ENCODE results near the gene TMEM205. TPM values are rescaled to one million over a fixed set of nuclear protein-coding genes. Genes with fewer than 3 reads are reported as not detected.

Gene TMEM205
- total and polyA plus RNA-seq, 10 of the 15 experiments (the other 5 are each of a cell fraction or from before 2014, with no cell fraction given) = 27.8 to 144 (median 88.3) TPM

DNA sequence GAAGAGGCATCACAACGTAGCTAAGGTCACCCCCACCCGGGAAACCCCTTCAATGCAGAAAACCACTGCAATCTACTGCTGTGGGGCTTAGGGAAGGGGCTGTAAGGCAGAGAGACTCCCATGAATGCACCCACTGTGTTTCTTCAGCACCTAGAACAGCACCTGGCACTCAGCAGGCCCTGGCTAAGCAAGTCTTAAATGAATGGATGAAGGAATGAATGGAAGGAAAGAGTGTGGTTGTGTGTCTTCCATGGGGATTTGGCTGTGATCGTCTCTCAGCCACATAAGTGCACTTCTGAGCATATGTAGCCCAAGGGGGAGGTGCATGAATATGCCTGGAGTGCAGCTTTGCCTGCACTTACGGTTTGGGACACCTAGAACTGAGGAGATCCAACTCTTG, 3.1 kb upstream of the TMEM205 start:
- SMC1A ChIA-PET (ENCODE audit: uncharacterized antibody, unreplicated experiment) = no interaction called here
- no peaks in the 10 kb centered on the region for H3K27me3 ChIP-seq (replicated peaks in 1 of 2; ENCODE audit: control insufficient read depth in 2 of 2, insufficient read depth in 2 of 2, low read length in 1 of 2)
- H3K4me1 ChIP-seq (ENCODE audit: control insufficient read depth, insufficient read depth, low read length) = peaks cover 11% of the 10 kb centered on the region
- peaks cover 5% of the 10 kb centered on the region; the same call in 2 of the 3 replicates for H3K9me3 ChIP-seq (replicated peaks; ENCODE audit: control insufficient read depth, insufficient read depth, low read length)
- POLR2A ChIA-PET = interaction anchor here (0.6 kb wide), 1 partner anchor 8 kb away, joined by 3 read pairs; no protein-coding TSS in a partner anchor
- H3K36me3 ChIP-seq (ENCODE audit: control insufficient read depth in 2 of 2, insufficient read depth in 2 of 2, low read length in 1 of 2) = no peaks in the 10 kb centered on the region
- H3K4me2 ChIP-seq (ENCODE audit: control insufficient read depth, insufficient read depth) = no peak overlapping the region
- peaks cover 10% of the 10 kb centered on the region for H3K79me2 ChIP-seq (ENCODE audit: control insufficient read depth, insufficient read depth, low read length)
- CTCF ChIA-PET = no interaction called here
- intact Hi-C loops (cut with micrococcal nuclease; ENCODE audit: unreplicated experiment) (no loop called here), in situ Hi-C loops (cut with MboI) (no loop called here)
- no peak for TF ChIP-seq EGR1 (IDR thresholded peaks at IDR 0.05; ENCODE audit: borderline replicate concordance in 1 of 2, low read depth in 2 of 2, low read length in 2 of 2)
- no peak for TF ChIP-seq EP300 (IDR thresholded peaks at IDR 0.05; ENCODE audit: borderline replicate concordance in 1 of 2, control insufficient read depth in 1 of 2, low read depth in 2 of 2, low read length in 2 of 2)
- no peak for TF ChIP-seq ZNF24 (IDR thresholded peaks at IDR 0.05)
- no peak for TF ChIP-seq TCF7 (IDR thresholded peaks at IDR 0.05; ENCODE audit: borderline replicate concordance)
- no peak for TF ChIP-seq EZH2 (IDR thresholded peaks at IDR 0.05; ENCODE audit: borderline replicate concordance, control insufficient read depth, low read depth, low read length)
- TF ChIP-seq, protein P1, sequence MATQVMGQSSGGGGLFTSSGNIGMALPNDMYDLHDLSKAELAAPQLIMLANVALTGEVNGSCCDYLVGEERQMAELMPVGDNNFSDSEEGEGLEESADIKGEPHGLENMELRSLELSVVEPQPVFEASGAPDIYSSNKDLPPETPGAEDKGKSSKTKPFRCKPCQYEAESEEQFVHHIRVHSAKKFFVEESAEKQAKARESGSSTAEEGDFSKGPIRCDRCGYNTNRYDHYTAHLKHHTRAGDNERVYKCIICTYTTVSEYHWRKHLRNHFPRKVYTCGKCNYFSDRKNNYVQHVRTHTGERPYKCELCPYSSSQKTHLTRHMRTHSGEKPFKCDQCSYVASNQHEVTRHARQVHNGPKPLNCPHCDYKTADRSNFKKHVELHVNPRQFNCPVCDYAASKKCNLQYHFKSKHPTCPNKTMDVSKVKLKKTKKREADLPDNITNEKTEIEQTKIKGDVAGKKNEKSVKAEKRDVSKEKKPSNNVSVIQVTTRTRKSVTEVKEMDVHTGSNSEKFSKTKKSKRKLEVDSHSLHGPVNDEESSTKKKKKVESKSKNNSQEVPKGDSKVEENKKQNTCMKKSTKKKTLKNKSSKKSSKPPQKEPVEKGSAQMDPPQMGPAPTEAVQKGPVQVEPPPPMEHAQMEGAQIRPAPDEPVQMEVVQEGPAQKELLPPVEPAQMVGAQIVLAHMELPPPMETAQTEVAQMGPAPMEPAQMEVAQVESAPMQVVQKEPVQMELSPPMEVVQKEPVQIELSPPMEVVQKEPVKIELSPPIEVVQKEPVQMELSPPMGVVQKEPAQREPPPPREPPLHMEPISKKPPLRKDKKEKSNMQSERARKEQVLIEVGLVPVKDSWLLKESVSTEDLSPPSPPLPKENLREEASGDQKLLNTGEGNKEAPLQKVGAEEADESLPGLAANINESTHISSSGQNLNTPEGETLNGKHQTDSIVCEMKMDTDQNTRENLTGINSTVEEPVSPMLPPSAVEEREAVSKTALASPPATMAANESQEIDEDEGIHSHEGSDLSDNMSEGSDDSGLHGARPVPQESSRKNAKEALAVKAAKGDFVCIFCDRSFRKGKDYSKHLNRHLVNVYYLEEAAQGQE (IDR thresholded peaks at IDR 0.05; ENCODE audit: low read depth, low read length) = peak; percentile 48; the same call in 1 of the 2 replicates
- no peak for FAIRE-seq
- ATAC-seq = no peak
- BruUV-seq (replicated peaks) = no TSS peak
- H3K9ac ChIP-seq (ENCODE audit: control insufficient read depth, insufficient read depth, low read length) = no peak overlapping the region
- DNase-seq (ENCODE audit: low read depth, low spot score) = no peak
- 70% methylated on average over 4 of the region's 4 CpGs for WGBS (ENCODE audit: insufficient coverage, insufficient replicate concordance, low lambda C conversion rate, missing lambda C conversion rate)
- H2AFZ ChIP-seq (ENCODE audit: control insufficient read depth, low read depth, low read length) = no peak overlapping the region
- no peak overlapping the region for H3K4me3 ChIP-seq
- no peaks in the 10 kb centered on the region for H4K20me1 ChIP-seq (ENCODE audit: control insufficient read depth, insufficient read depth)
- no peak overlapping the region for H3K27ac ChIP-seq (ENCODE audit: control insufficient read depth, insufficient read depth)
- RAD21 ChIA-PET (ENCODE audit: unreplicated experiment) = no interaction called here
